Fibroblast of mammary gland (primary cell): ENCODE results near the gene CACNA1H.

Experiments
- DNase-seq: peaks from one replicate; pipeline ENCODE4 v3.0.0-alpha.2; 2010; ENCODE audit warnings: low read depth
- H3K4me3 ChIP-seq: 2 replicates; pipeline ENCODE4 v1.5.1; 2011; ENCODE audit warnings: low read depth, mild to moderate bottlenecking, low read length, moderate library complexity; ENCODE audit not compliant: control insufficient read depth
- TF ChIP-seq, protein P1 (sequence below): conservative IDR thresholded peaks from 2 replicates; pipeline ENCODE4 v1.5.1; 2011; ENCODE audit warnings: low read depth, low read length, inconsistent platforms; ENCODE audit not compliant: control insufficient read depth, insufficient read depth

CACNA1H gene

GRCh38 chr16:1261131-1261892, 108.4 kb downstream of the CACNA1H start:
- no peak for DNase-seq
- no peak overlapping the region for H3K4me3 ChIP-seq
- TF ChIP-seq, protein P1, sequence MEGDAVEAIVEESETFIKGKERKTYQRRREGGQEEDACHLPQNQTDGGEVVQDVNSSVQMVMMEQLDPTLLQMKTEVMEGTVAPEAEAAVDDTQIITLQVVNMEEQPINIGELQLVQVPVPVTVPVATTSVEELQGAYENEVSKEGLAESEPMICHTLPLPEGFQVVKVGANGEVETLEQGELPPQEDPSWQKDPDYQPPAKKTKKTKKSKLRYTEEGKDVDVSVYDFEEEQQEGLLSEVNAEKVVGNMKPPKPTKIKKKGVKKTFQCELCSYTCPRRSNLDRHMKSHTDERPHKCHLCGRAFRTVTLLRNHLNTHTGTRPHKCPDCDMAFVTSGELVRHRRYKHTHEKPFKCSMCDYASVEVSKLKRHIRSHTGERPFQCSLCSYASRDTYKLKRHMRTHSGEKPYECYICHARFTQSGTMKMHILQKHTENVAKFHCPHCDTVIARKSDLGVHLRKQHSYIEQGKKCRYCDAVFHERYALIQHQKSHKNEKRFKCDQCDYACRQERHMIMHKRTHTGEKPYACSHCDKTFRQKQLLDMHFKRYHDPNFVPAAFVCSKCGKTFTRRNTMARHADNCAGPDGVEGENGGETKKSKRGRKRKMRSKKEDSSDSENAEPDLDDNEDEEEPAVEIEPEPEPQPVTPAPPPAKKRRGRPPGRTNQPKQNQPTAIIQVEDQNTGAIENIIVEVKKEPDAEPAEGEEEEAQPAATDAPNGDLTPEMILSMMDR: no peak

DNA sequence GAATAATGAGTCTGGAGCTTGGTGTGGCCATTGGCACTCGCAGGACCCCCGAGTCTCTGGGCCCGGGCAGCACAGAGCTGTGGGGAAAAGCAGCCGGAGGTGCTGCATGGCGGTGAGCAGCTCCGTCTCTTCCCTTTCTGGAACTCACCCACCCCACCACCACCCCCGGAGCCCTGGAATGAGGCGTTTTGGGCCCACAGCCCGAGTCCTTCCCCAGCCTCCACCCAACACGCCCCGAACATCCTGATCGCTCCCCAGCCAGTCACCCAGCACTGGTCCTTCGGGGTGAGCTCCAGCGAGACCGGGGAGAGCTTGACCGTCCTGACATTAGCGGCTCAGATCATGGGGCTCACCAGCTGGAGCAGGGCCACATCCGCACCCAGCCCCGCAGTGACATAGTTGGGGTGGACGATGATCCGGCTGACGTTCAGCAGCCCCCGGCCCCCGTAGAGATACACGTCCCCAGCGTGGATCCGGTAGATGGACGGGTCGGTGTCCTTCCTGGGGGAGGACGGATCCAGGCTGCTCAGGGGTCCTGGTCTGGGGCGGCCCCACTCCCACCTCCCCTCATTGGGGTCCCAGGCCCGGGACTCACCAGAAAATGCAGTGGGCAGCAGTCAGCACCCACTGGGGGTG, 109.4 kb downstream of the CACNA1H start:
- TF ChIP-seq, protein P1: no peak
- DNase-seq: no peak
- H3K4me3 ChIP-seq: no peak overlapping the region

DNA sequence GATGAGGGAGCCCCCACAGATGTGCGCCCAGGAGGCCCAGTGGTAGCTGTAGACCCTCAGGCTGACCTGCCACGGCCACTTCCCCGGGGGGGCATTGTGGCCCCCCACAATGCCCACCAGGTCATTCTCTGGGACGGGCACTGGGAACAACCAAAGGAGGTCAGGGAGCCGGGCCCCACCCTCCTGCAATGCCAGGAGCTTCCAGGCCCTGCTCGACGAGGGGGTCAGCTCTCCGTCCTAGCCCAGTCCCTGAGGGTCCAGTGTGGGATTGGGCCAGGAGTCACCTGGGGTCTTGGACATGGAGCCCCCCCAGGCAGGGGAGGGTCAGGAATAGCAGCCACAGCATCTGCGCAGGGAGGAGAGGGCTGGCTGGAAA, 109.9 kb downstream of the CACNA1H start:
- no peak for DNase-seq
- no peak overlapping the region for H3K4me3 ChIP-seq
- TF ChIP-seq, protein P1: no peak

GRCh38 chr16:1263591-1264344, 110.9 kb downstream of the CACNA1H start:
- H3K4me3 ChIP-seq: no peak overlapping the region
- DNase-seq: no peak
- TF ChIP-seq, protein P1: no peak

- DNase-seq: no peak
- H3K4me3 ChIP-seq: no peak overlapping the region
- TF ChIP-seq, protein P1: no peak
Measured at GRCh38 chr16:1264345-1265089, 111.6 kb downstream of the CACNA1H start.

GRCh38 chr16:1265090-1265630, 112.3 kb downstream of the CACNA1H start:
- H3K4me3 ChIP-seq: no peak overlapping the region
- no peak for DNase-seq
- TF ChIP-seq, protein P1: no peak
